C4-2B (cell line): ENCODE data around the gene UGP2.
"Not testable (repeated sequence)": the region's sequence is repeated elsewhere in the genome, so short reads cannot be mapped to it uniquely, and the experiment has no call there.

ENCODE experiments used
- H3K27ac ChIP-seq: fragments of 450-650 bp; 2 replicates; pipeline ENCODE4 v1.5.1; 2017
- CTCF ChIP-seq: fragments of 450-650 bp; conservative IDR thresholded peaks from 2 replicates; pipeline ENCODE4 v1.5.1; 2017; ENCODE audit warnings: mild to moderate bottlenecking
- ZFX ChIP-seq: fragments of 450-650 bp; IDR thresholded peaks from 2 replicates; pipeline ENCODE4 v1.6.1; 2017

The UGP2 gene

GRCh38 chr2:63841254-63842022 is at the start of gene UGP2:
TSS of gene UGP2 (plus strand) at chr2:63841896. CDS start at chr2:63842186, 290 bp downstream.
- TF ChIP-seq CTCF (peak; percentile 13), ZFX (peak; percentile 44; the same call in 1 of the 2 replicates)
- H3K27ac ChIP-seq, result peak within 1 kb of the TSS; percentile 90

- TF ChIP-seq ZFX (no peak), CTCF (no peak)
- no peak overlapping the region for H3K27ac ChIP-seq
These were observed 49.2 kb upstream of the UGP2 start for GRCh38 chr2:63792530-63792929.

GRCh38 chr2:63796366-63796765 is 45.3 kb upstream of the UGP2 start:
- no peak overlapping the region for H3K27ac ChIP-seq
- TF ChIP-seq CTCF (no peak), ZFX (no peak)

GRCh38 chr2:63796796-63797195 is 44.9 kb upstream of the UGP2 start:
- no peak overlapping the region for H3K27ac ChIP-seq
- TF ChIP-seq CTCF, result no peak
- no peak for TF ChIP-seq ZFX

- H3K27ac ChIP-seq, result no peak overlapping the region
- TF ChIP-seq ZFX (no peak), CTCF (no peak)
These were observed 40.2 kb upstream of the UGP2 start for GRCh38 chr2:63801455-63801854.

- TF ChIP-seq CTCF (no peak), ZFX (no peak)
- H3K27ac ChIP-seq, result no peak overlapping the region
These were observed 36.3 kb upstream of the UGP2 start for GRCh38 chr2:63805412-63805811.

- not testable (repeated sequence) for H3K27ac ChIP-seq
These were observed 33.7 kb upstream of the UGP2 start for GRCh38 chr2:63808036-63808435.

- H3K27ac ChIP-seq, result not testable (repeated sequence)
These were observed 32.8 kb upstream of the UGP2 start for GRCh38 chr2:63808911-63809310.
